Measurements from ENCODE around the gene MRPS22. TPM values are rescaled to one million over a fixed set of nuclear protein-coding genes. Genes with fewer than 3 reads are reported as not detected.

The MRPS22 gene
- total and polyA plus RNA-seq, 9 donors: 43.3 to 64.7 (median 48.3) TPM

GRCh38 chr3:139319428-139320402, 24.1 kb upstream of the MRPS22 start:
- H3K27ac ChIP-seq (ENCODE audit: low read length): no peak overlapping the region
- peak; percentile 8 for DNase-seq
- peaks cover 3% of the 10 kb centered on the region for H3K27me3 ChIP-seq (ENCODE audit: control insufficient read depth, insufficient read depth, low read length)
- H3K4me3 ChIP-seq (ENCODE audit: low read length): no peak overlapping the region
- WGBS (ENCODE audit: insufficient coverage): 48% methylated on average over 9 of the region's 10 CpGs
- H3K9me3 ChIP-seq (replicated peaks; ENCODE audit: control insufficient read depth, low read depth, low read length): no peaks in the 10 kb centered on the region
- no peaks in the 10 kb centered on the region for H3K36me3 ChIP-seq (ENCODE audit: control insufficient read depth, insufficient read depth, low read length)
- peaks cover 7% of the 10 kb centered on the region for H3K4me1 ChIP-seq (ENCODE audit: control insufficient read depth, insufficient read depth, low read length)

GRCh38 chr3:139320551-139321309, 23.1 kb upstream of the MRPS22 start:
- Histone ChIP-seq H3K27me3 (ENCODE audit: control insufficient read depth, insufficient read depth, low read length) (peaks cover 3% of the 10 kb centered on the region), H3K36me3 (ENCODE audit: control insufficient read depth, insufficient read depth, low read length) (no peaks in the 10 kb centered on the region), H3K9me3 (replicated peaks; ENCODE audit: control insufficient read depth, low read depth, low read length) (no peaks in the 10 kb centered on the region), H3K27ac (ENCODE audit: low read length) (no peak overlapping the region), H3K4me3 (ENCODE audit: low read length) (no peak overlapping the region), H3K4me1 (ENCODE audit: control insufficient read depth, insufficient read depth, low read length) (peaks cover 7% of the 10 kb centered on the region)
- WGBS (ENCODE audit: insufficient coverage): 93% methylated on average over 5 of the region's 8 CpGs
- no peak for DNase-seq

- peaks cover 7% of the 10 kb centered on the region for H3K4me1 ChIP-seq (ENCODE audit: control insufficient read depth, insufficient read depth, low read length)
- 66% methylated on average over 5 of the region's 5 CpGs for WGBS (ENCODE audit: insufficient coverage)
- H3K36me3 ChIP-seq (ENCODE audit: control insufficient read depth, insufficient read depth, low read length): no peaks in the 10 kb centered on the region
- no peak for DNase-seq
- no peak overlapping the region for H3K4me3 ChIP-seq (ENCODE audit: low read length)
- no peak overlapping the region for H3K27ac ChIP-seq (ENCODE audit: low read length)
- peaks cover 3% of the 10 kb centered on the region for H3K27me3 ChIP-seq (ENCODE audit: control insufficient read depth, insufficient read depth, low read length)
- H3K9me3 ChIP-seq (replicated peaks; ENCODE audit: control insufficient read depth, low read depth, low read length): no peaks in the 10 kb centered on the region
Measured at GRCh38 chr3:139322346-139322745, 21.5 kb upstream of the MRPS22 start.

- DNase-seq: no peak
- no peaks in the 10 kb centered on the region for H3K9me3 ChIP-seq (replicated peaks; ENCODE audit: control insufficient read depth, low read depth, low read length)
- no peak overlapping the region for H3K4me3 ChIP-seq (ENCODE audit: low read length)
- 95% methylated on average over 3 of the region's 7 CpGs for WGBS (ENCODE audit: insufficient coverage)
- H3K27me3 ChIP-seq (ENCODE audit: control insufficient read depth, insufficient read depth, low read length): peaks cover 3% of the 10 kb centered on the region
- no peak overlapping the region for H3K27ac ChIP-seq (ENCODE audit: low read length)
- H3K4me1 ChIP-seq (ENCODE audit: control insufficient read depth, insufficient read depth, low read length): peaks cover 7% of the 10 kb centered on the region
- no peaks in the 10 kb centered on the region for H3K36me3 ChIP-seq (ENCODE audit: control insufficient read depth, insufficient read depth, low read length)
Measured at GRCh38 chr3:139323146-139323545, 20.7 kb upstream of the MRPS22 start.

GRCh38 chr3:139324456-139324855, 19.4 kb upstream of the MRPS22 start:
- 50% methylated on average over 1 of the region's 5 CpGs for WGBS (ENCODE audit: insufficient coverage)
- Histone ChIP-seq H3K36me3 (ENCODE audit: control insufficient read depth, insufficient read depth, low read length) (no peaks in the 10 kb centered on the region), H3K27ac (ENCODE audit: low read length) (no peak overlapping the region), H3K9me3 (replicated peaks; ENCODE audit: control insufficient read depth, low read depth, low read length) (no peaks in the 10 kb centered on the region), H3K27me3 (ENCODE audit: control insufficient read depth, insufficient read depth, low read length) (peaks cover 4% of the 10 kb centered on the region), H3K4me3 (ENCODE audit: low read length) (no peak overlapping the region), H3K4me1 (ENCODE audit: control insufficient read depth, insufficient read depth, low read length) (peaks cover 9% of the 10 kb centered on the region)
- DNase-seq: no peak

- no peaks in the 10 kb centered on the region for H3K36me3 ChIP-seq (ENCODE audit: control insufficient read depth, insufficient read depth, low read length)
- WGBS (ENCODE audit: insufficient coverage): 80% methylated on average over 1 of the region's 3 CpGs
- peak; percentile 43 for DNase-seq
- H3K4me3 ChIP-seq (ENCODE audit: low read length): no peak overlapping the region
- no peak overlapping the region for H3K27ac ChIP-seq (ENCODE audit: low read length)
- H3K27me3 ChIP-seq (ENCODE audit: control insufficient read depth, insufficient read depth, low read length): peaks cover 6% of the 10 kb centered on the region
- H3K9me3 ChIP-seq (replicated peaks; ENCODE audit: control insufficient read depth, low read depth, low read length): no peaks in the 10 kb centered on the region
- peaks cover 7% of the 10 kb centered on the region for H3K4me1 ChIP-seq (ENCODE audit: control insufficient read depth, insufficient read depth, low read length)
Measured at GRCh38 chr3:139325551-139325950, 18.3 kb upstream of the MRPS22 start.

- no peak for DNase-seq
- WGBS (ENCODE audit: insufficient coverage): 73% methylated on average over 4 of the region's 5 CpGs
- H3K27me3 ChIP-seq (ENCODE audit: control insufficient read depth, insufficient read depth, low read length): peaks cover 10% of the 10 kb centered on the region
- no peak overlapping the region for H3K4me3 ChIP-seq (ENCODE audit: low read length)
- peaks cover 7% of the 10 kb centered on the region for H3K4me1 ChIP-seq (ENCODE audit: control insufficient read depth, insufficient read depth, low read length)
- no peaks in the 10 kb centered on the region for H3K9me3 ChIP-seq (replicated peaks; ENCODE audit: control insufficient read depth, low read depth, low read length)
- H3K27ac ChIP-seq (ENCODE audit: low read length): no peak overlapping the region
- no peaks in the 10 kb centered on the region for H3K36me3 ChIP-seq (ENCODE audit: control insufficient read depth, insufficient read depth, low read length)
Measured at GRCh38 chr3:139326131-139326530, 17.7 kb upstream of the MRPS22 start.

- 40% methylated on average over 2 of the region's 4 CpGs for WGBS (ENCODE audit: insufficient coverage)
- H3K4me3 ChIP-seq (ENCODE audit: low read length): no peak overlapping the region
- no peak for DNase-seq
Measured at GRCh38 chr3:139326707-139327106, 17.1 kb upstream of the MRPS22 start.

GRCh38 chr3:139327231-139327630, 16.6 kb upstream of the MRPS22 start:
- no peak for DNase-seq
- Histone ChIP-seq H3K27me3 (ENCODE audit: control insufficient read depth, insufficient read depth, low read length) (peaks cover 13% of the 10 kb centered on the region), H3K4me3 (ENCODE audit: low read length) (no peak overlapping the region), H3K4me1 (ENCODE audit: control insufficient read depth, insufficient read depth, low read length) (peaks cover 7% of the 10 kb centered on the region), H3K27ac (ENCODE audit: low read length) (no peak overlapping the region), H3K36me3 (ENCODE audit: control insufficient read depth, insufficient read depth, low read length) (no peaks in the 10 kb centered on the region), H3K9me3 (replicated peaks; ENCODE audit: control insufficient read depth, low read depth, low read length) (no peaks in the 10 kb centered on the region)
- WGBS (ENCODE audit: insufficient coverage): no CpG with 5 or more reads among the region's 5 CpGs

More at GRCh38 chr3:139326707-139327106, 17.1 kb upstream of the MRPS22 start:
- H3K27me3 ChIP-seq (ENCODE audit: control insufficient read depth, insufficient read depth, low read length): peaks cover 10% of the 10 kb centered on the region
- H3K9me3 ChIP-seq (replicated peaks; ENCODE audit: control insufficient read depth, low read depth, low read length): no peaks in the 10 kb centered on the region
- no peaks in the 10 kb centered on the region for H3K36me3 ChIP-seq (ENCODE audit: control insufficient read depth, insufficient read depth, low read length)
- H3K27ac ChIP-seq (ENCODE audit: low read length): no peak overlapping the region
- H3K4me1 ChIP-seq (ENCODE audit: control insufficient read depth, insufficient read depth, low read length): peaks cover 7% of the 10 kb centered on the region

- DNase-seq: no peak
- peaks cover 7% of the 10 kb centered on the region for H3K4me1 ChIP-seq (ENCODE audit: control insufficient read depth, insufficient read depth, low read length)
- no peak overlapping the region for H3K4me3 ChIP-seq (ENCODE audit: low read length)
- H3K27me3 ChIP-seq (ENCODE audit: control insufficient read depth, insufficient read depth, low read length): peaks cover 13% of the 10 kb centered on the region
- no peaks in the 10 kb centered on the region for H3K9me3 ChIP-seq (replicated peaks; ENCODE audit: control insufficient read depth, low read depth, low read length)
- WGBS (ENCODE audit: insufficient coverage): no CpG with 5 or more reads among the region's 8 CpGs
- H3K36me3 ChIP-seq (ENCODE audit: control insufficient read depth, insufficient read depth, low read length): no peaks in the 10 kb centered on the region
- no peak overlapping the region for H3K27ac ChIP-seq (ENCODE audit: low read length)
Measured at GRCh38 chr3:139327861-139328260, 16.0 kb upstream of the MRPS22 start.
